ENCODE data around the gene BCAS3. TPM values are rescaled to one million over a fixed set of nuclear protein-coding genes. Genes with fewer than 3 reads are reported as not detected.

BCAS3 gene
- total RNA-seq, 2 experiments from 2014 or later, result 20.1 to 31.8 TPM

DNA sequence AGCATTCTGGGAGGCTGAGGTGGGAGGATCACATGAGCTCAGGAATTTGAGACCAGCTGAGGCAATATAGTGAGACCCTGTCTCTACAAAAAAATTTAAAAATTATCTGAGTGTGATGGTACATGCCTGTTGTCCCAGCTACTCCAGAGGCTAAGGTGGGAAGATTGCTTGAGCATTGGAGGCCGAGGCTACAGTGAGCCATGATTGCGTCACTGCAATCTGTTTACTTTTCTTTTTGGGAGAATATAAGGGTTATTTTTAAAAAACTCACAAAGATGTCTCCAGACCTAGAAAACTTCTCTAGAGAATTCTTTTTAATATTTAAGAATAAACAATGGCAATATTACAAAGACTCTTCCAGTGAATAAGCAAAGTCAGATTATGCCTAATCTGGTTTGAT lies 226.9 kb downstream of the BCAS3 start:
- no peaks in the 10 kb centered on the region for H3K4me1 Mint-ChIP-seq (ENCODE audit: low read depth)
- CTCF ChIA-PET, result no interaction called here
- no peak for ATAC-seq (ENCODE audit: poor library complexity)

DNA sequence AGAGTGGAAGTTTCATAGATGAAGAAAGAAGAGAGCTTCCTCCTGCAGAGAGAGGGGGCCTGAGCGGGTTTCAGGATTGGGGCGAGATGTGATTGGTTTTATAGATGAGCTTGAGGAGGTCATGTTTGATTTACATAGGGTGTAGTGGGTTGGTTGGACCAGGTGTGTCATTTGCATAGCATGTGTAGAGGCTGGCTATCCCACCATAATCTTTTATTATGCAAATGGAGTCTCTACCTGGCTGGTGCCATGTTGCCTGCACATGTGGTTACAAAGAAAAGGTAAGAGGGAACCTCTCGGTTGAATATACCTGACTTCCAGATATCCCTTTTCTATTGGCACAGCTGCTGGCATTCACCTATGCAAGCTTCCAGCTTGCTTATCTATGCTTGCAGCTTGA lies 228.1 kb downstream of the BCAS3 start:
- intact Hi-C loops (cut with DNase I, micrococcal nuclease), result no loop called here
- TF ChIP-seq, protein P1, sequence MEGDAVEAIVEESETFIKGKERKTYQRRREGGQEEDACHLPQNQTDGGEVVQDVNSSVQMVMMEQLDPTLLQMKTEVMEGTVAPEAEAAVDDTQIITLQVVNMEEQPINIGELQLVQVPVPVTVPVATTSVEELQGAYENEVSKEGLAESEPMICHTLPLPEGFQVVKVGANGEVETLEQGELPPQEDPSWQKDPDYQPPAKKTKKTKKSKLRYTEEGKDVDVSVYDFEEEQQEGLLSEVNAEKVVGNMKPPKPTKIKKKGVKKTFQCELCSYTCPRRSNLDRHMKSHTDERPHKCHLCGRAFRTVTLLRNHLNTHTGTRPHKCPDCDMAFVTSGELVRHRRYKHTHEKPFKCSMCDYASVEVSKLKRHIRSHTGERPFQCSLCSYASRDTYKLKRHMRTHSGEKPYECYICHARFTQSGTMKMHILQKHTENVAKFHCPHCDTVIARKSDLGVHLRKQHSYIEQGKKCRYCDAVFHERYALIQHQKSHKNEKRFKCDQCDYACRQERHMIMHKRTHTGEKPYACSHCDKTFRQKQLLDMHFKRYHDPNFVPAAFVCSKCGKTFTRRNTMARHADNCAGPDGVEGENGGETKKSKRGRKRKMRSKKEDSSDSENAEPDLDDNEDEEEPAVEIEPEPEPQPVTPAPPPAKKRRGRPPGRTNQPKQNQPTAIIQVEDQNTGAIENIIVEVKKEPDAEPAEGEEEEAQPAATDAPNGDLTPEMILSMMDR (IDR thresholded peaks at IDR 0.05), result no peak

More for the DNA sequence above, 226.9 kb downstream of the BCAS3 start:
- H3K27ac Mint-ChIP-seq, result no peak overlapping the region
- H3K27me3 Mint-ChIP-seq, result no peaks in the 10 kb centered on the region
- Histone ChIP-seq H3K9me3 (ENCODE audit: control insufficient read depth in 1 of 2, insufficient read depth in 1 of 2, low read length in 2 of 2) (no peaks in the 10 kb centered on the region), H3K4me1 (ENCODE audit: insufficient read depth, low read length) (no peaks in the 10 kb centered on the region), H3K27me3 (ENCODE audit: control insufficient read depth in 1 of 2, insufficient read depth in 2 of 2, low read length in 2 of 2) (no peaks in the 10 kb centered on the region), H3K27ac (ENCODE audit: low read depth in 1 of 2, low read length in 2 of 2) (no peak overlapping the region), H3K36me3 (ENCODE audit: insufficient read depth, low read length) (peaks cover 2% of the 10 kb centered on the region), H3K4me3 (ENCODE audit: low read length) (no peak overlapping the region)
- no peak overlapping the region for H3K4me3 Mint-ChIP-seq
- no peaks in the 10 kb centered on the region for H3K9me3 Mint-ChIP-seq
- TF ChIP-seq, protein P1 (IDR thresholded peaks at IDR 0.05), result no peak
- DNase-seq, result no peak
- intact Hi-C loops (cut with DNase I, micrococcal nuclease), result no loop called here
- peaks cover 28% of the 10 kb centered on the region for H3K36me3 Mint-ChIP-seq (ENCODE audit: low read depth)
- POLR2A ChIA-PET, result no interaction called here

DNA sequence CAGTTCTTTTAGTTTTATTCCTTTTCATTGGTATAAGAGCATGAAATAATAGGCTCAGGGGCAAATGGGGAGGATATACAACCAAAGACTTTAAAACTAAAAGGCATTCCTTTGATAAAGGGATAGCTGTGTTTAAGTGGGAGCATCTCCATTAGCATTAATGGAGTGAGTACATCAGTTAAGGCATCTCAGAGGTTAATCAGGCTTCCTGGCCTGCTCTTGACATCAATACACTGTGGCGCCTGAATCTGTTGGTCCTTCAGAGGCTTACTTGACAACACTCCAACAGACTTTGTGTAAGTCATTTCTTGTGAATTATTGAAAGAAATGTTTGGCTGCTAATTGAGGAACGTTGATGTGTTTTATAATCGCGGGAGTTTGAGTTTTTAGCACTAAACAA lies 230.7 kb downstream of the BCAS3 start:
- Mint-ChIP-seq H3K36me3 (ENCODE audit: low read depth) (peaks cover 16% of the 10 kb centered on the region), H3K27ac (no peak overlapping the region), H3K27me3 (no peaks in the 10 kb centered on the region), H3K4me3 (no peak overlapping the region), H3K4me1 (ENCODE audit: low read depth) (no peaks in the 10 kb centered on the region), H3K9me3 (no peaks in the 10 kb centered on the region)
- intact Hi-C loops (cut with DNase I, micrococcal nuclease), result no loop called here
- H3K4me1 ChIP-seq (ENCODE audit: insufficient read depth, low read length), result no peaks in the 10 kb centered on the region
- H3K36me3 ChIP-seq (ENCODE audit: insufficient read depth, low read length), result no peaks in the 10 kb centered on the region
- H3K9me3 ChIP-seq (ENCODE audit: control insufficient read depth in 1 of 2, insufficient read depth in 1 of 2, low read length in 2 of 2), result no peaks in the 10 kb centered on the region
- TF ChIP-seq, protein P1 (IDR thresholded peaks at IDR 0.05), result no peak
- no peaks in the 10 kb centered on the region for H3K27me3 ChIP-seq (ENCODE audit: control insufficient read depth in 1 of 2, insufficient read depth in 2 of 2, low read length in 2 of 2)
- CTCF ChIA-PET, result no interaction called here
- H3K27ac ChIP-seq (ENCODE audit: low read depth in 1 of 2, low read length in 2 of 2), result no peak overlapping the region
- DNase-seq (no peak), ATAC-seq (ENCODE audit: poor library complexity) (no peak)
- POLR2A ChIA-PET, result no interaction called here
- no peak overlapping the region for H3K4me3 ChIP-seq (ENCODE audit: low read length)

More for the DNA sequence above, 228.1 kb downstream of the BCAS3 start:
- Mint-ChIP-seq H3K9me3 (no peaks in the 10 kb centered on the region), H3K36me3 (ENCODE audit: low read depth) (peaks cover 32% of the 10 kb centered on the region), H3K27ac (no peak overlapping the region), H3K4me1 (ENCODE audit: low read depth) (no peaks in the 10 kb centered on the region), H3K4me3 (no peak overlapping the region), H3K27me3 (no peaks in the 10 kb centered on the region)
- DNase-seq, result no peak
- Histone ChIP-seq H3K27me3 (ENCODE audit: control insufficient read depth in 1 of 2, insufficient read depth in 2 of 2, low read length in 2 of 2) (no peaks in the 10 kb centered on the region), H3K36me3 (ENCODE audit: insufficient read depth, low read length) (peaks cover 2% of the 10 kb centered on the region), H3K4me3 (ENCODE audit: low read length) (no peak overlapping the region), H3K4me1 (ENCODE audit: insufficient read depth, low read length) (no peaks in the 10 kb centered on the region), H3K9me3 (ENCODE audit: control insufficient read depth in 1 of 2, insufficient read depth in 1 of 2, low read length in 2 of 2) (no peaks in the 10 kb centered on the region), H3K27ac (ENCODE audit: low read depth in 1 of 2, low read length in 2 of 2) (no peak overlapping the region)
- no peak for ATAC-seq (ENCODE audit: poor library complexity)
- POLR2A ChIA-PET, result interaction anchor here (0.6 kb wide), 1 partner anchor 79 kb away, joined by 3 read pairs; no protein-coding TSS in a partner anchor
- CTCF ChIA-PET, result no interaction called here
